Astrocyte (in vitro differentiated cells and primary cell): Measurements from ENCODE around the gene TOP1.

Experiments
- CTCF ChIP-seq: IDR thresholded peaks from 2 replicates; pipeline ENCODE4 v1.5.1; 2011; ENCODE audit warnings: low read depth, mild to moderate bottlenecking, inconsistent platforms, low read length, moderate library complexity; ENCODE audit not compliant: insufficient read depth
- EZH2 ChIP-seq: IDR thresholded peaks from 2 replicates; pipeline ENCODE4 v1.6.1; 2012; ENCODE audit warnings: mild to moderate bottlenecking, low read length, inconsistent platforms; ENCODE audit not compliant: insufficient read depth

DNA sequence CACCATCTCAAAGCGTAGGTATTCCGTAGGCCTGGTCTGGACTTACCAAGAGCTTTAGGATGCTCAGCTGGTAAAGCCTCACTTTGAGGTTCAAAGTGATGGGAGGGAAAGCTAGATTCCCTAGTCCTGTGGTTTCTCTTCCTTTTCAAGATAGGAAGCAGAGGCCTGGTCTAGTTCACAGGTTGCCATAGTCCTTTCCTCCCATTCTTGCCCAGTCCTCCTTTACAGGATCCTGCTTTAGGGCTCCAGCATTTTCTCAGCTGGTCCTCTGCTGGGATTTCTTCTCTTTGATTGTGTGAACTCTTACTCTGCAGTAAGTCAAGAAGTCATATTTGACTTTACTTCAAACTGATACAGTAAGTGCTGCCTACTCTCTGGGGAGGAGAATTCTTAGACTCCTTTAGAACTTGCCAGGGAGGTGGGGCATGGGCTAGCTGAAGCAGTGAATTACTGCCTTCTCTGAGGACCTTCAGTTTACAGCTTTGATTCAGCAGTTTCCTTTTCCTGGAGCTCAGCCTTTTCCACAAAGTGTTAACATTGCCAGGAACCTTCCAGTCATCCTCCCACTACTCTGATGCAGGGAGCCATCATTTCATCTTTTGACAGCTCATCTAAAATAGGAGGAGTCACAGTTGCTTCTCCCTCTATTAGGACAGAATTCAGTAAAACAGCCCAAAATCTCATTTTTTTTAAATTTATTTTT lies 65.9 kb downstream of the TOP1 start:
- TF ChIP-seq CTCF, result no peak
- TF ChIP-seq EZH2, result no peak
